CD4-positive, alpha-beta T cell treated with Interleukin-4 for 1 hour (primary cell): ENCODE results near the gene TSTD1.
A peak's percentile ranks its signal among the peaks of the same experiment; 100 is the strongest.
"Not testable (repeated sequence)": the region's sequence is repeated elsewhere in the genome, so short reads cannot be mapped to it uniquely, and the experiment has no call there.

Experiments
- DNase-seq, 2 donors: peaks; one replicate each; pipeline ENCODE4 v3.0.0-alpha.2; 2020 to 2022

The TSTD1 gene

DNA sequence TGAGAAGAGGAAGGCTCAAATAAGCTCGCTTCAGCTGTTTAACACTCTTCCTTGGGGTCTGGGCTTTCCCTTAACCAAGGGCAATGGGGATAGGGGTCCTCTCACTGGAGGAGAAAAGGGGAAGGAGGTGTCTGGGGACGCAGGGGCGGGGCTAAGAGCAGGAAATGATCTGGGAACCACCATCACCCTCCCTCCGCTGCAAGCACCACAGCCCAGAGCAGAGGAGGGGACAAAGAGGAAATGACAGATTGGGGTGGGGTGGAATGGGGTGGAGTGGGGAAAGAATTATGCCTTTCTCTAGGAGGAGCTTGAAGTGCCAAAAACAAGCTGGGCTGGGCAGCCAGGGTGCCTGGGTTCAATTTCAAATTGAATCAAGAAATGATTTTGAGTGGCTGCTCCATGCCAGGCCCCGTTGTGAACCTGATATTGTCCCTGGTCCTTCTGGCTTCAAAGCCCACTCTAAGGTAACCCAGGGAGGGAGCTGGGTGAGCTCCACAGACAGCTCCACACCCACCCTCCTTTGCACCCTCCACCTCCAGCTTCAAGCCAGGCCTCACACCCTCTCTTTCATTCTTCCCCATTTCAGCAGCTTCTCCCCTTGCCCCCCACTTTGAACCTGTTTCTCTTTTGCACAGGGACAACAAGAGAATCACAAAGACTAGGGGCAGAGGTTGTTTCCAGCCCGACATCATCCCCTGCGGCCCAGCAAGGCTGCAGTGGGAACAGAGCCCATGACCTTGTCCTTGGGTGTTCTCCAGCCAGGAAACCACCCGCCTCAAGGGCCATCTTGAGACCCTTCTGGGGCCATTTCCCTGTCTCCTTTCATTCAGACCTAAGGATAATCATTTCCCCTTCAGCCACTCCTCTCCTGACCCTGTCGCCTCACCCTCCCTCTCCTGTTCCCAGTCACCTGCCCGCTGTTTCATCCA lies 29.8 kb upstream of the TSTD1 start:
- DNase-seq: peak; percentile 93 to 94

DNA sequence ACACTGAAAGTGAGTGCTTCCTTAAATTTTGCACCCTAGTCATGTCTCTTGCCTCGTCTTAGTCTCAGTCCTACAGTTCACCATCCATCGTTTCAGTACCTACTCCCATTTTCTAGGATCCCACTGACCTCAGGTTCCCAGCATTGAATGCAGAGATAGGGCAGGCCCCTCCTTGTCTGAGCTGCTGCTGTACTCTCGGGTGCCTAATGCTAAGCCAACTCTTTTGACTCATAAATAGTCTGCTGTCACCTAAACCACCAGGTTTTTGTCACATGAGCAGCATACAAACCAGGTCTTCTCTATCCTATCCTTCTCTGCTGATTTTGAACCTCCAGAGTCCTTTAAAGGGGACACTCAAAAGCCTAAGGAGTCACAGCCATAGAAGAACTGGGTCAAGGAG lies 27.9 kb upstream of the TSTD1 start:
- peak in 1 of 2 donors; percentile 34 for DNase-seq

DNA sequence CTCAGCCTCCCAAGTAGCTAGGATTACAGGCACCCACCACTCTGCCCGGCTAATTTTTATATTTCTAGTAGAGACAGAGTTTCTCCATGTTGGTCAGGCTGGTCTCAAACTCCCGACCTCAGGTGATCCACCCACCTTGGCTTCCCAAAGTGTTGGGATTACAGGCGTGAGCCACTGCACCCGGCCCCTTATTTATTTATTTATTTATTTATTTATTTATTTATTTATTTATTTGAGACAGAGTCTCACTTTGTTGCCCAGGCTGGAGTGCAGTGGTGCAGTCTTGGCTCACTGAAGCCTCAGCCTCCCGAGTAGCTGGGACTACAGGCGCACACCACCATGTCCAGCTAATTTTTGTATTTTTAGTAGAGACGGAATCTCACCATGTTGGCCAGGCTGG lies 26.9 kb upstream of the TSTD1 start:
- not testable (repeated sequence) for DNase-seq

DNA sequence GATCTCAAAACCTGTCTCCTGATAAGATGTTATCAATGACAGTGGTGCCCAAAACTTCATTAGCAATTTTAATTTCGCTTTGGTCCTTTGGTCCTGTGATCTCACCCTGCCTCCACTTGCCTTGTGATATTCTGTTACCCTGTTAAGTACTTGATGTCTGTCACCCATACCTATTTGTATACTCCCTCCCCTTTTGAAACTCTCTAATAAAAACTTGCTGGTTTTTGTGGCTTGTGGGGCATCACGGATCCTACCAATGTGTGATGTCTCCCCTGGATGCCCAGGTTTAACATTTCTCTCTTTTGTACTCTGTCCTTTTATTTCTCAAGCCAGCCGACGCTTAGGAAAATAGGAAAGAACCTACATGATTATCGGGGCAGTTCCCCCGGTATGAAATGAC lies 25.2 kb upstream of the TSTD1 start:
- peak in 1 of 2 donors; percentile 31 for DNase-seq

DNA sequence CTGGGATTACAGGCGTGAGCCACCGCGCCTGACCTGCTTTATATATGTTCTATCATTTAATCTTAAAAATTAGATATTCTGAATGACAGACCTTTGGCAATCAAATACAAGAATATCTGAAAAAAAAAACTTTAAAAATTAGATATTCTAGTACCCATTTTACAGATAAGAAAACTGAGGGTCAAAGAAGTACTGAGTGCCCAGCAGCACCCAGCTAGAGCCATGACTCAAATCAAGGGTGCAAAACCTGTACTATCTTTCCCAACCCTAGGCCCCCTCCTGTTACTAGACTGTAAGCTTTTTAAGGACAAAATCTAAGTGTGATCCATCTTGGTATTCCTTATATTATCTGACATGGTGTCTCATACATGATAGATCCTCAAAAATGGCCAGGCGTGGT lies 22.7 kb upstream of the TSTD1 start:
- no peak for DNase-seq

DNA sequence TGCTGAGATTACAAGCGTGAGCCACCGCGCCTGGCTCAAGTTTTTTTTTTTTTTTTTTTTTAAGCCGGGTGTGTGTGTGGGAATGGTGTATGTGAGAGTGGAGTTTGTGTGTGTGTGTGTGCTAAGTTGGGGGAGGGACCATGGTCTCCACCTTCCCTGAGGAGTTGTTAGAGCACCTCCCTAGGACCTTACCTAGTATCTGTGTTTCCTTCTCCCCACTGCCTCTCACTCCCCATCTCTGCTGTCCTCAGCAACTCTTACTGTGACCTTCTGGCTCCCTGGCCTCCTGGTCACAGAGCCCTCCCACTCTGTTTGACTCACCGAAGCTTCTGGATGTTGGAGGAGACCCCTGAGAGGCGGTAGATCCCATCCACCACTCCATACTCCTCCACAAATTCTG lies 20.5 kb upstream of the TSTD1 start:
- no peak for DNase-seq

DNA sequence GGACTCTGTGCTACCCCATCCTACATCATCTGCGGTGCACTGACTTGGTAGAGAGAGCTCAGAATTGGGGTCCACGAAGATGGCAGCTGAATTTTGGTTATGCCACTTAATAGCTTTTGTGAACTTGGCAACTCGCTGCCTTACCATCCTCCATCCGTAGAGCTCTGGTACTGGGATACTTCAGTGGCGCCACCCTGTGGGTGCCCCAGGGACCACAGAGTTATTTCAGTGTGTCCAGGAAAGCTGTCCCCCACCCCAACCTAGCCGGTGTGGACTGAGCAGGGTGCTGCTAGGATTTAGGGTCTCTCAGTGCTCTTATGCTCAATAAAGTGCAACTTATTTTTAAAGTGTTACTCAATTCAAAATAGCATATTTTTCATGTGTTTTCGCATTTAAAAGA lies 16.0 kb upstream of the TSTD1 start:
- no peak for DNase-seq

DNA sequence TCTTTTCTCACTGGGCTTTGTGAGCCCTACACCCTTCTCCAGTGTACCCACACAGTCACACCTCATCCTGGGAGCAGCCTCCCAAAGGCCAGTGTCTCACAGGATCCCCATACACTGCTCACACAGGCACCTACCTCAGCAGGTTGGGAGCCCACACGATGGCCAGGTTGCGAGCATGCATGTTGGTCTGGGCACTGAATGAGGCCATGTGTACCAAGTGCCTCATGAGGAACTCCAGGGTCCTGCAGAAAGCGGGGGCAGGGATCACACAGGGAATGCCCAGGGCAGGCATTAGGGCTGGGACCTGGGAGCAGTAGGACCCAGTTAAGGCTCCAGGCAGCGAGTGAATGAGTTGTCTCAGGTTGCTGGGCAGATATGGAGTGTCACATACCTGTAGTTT lies 15.5 kb upstream of the TSTD1 start:
- DNase-seq: no peak

DNA sequence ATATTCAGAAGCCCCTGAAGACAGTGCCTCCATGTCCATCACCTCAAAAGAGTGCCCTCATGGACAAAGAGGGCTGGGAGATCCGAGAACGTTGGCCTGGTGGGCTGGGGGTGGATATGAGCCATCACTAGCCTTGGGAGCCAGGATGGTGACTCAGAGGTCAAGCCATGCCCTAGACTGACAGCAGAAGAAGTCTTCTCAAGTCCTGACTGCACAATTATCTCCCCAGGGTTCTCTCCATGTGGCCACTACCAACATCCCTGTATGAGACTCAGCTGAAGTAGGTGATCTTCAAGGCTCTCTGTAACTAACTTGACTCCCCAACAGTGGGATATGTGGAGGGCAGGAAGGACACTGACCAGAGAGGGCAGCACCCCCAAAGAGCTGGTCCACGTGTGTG lies 14.1 kb upstream of the TSTD1 start:
- no peak for DNase-seq

DNA sequence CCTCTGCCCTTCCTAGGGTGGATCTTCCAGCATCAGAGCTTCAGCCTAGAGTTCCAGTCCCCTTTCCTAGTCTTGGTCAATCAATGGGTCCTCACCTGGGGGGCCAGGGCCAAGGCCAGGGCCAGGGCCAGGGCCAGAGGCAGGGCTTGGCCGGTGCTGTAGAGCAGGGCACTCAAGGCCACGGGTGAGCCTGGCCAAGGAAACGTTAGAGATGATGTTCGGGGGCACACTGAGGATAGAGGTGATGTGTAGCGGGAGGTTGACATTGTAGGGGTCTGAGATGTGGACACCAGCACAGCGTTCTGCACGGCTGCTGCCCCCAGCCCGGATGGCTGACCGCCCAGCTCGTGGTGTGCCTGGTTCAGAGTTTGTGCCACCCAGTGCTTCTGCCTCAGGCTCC lies 12.5 kb upstream of the TSTD1 start:
- no peak for DNase-seq

DNA sequence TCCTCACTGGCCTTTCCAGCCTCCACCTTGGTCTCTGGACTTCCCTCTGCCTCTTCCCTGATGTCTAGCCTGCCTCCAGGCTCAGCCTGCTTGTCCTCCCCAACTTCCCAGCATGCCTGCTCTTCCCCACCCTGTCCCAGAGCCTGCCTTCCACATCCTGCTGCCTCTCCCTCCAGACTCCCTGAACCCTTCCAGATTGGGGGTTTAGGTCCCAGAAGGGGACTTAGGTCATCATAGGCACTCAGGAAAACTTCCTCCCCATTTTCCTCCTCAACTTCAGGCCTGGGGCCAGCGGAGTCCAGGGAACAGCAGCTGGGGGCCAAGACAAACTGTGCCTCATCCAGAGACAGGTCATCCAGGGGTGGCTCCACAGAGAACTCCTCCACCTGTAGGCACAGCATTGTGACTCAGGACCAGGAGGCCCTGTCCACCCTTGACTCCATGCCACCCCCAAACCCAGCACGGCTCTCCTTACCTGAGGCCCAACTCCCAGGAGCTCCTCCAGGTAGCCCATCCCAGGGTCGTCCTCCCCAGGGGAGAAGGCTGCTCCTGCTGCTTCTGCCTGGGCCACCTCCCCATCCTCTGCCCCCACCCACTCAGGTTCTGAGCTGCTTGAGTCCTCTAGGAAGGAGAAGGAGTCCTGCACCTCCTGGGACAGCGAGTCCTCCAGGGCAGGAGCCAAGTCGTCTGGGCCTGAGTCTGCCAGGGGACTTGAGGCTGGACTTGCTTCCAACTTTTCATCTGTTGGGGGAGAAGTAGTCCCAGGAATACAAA lies 10.4 kb upstream of the TSTD1 start:
- DNase-seq: no peak

DNA sequence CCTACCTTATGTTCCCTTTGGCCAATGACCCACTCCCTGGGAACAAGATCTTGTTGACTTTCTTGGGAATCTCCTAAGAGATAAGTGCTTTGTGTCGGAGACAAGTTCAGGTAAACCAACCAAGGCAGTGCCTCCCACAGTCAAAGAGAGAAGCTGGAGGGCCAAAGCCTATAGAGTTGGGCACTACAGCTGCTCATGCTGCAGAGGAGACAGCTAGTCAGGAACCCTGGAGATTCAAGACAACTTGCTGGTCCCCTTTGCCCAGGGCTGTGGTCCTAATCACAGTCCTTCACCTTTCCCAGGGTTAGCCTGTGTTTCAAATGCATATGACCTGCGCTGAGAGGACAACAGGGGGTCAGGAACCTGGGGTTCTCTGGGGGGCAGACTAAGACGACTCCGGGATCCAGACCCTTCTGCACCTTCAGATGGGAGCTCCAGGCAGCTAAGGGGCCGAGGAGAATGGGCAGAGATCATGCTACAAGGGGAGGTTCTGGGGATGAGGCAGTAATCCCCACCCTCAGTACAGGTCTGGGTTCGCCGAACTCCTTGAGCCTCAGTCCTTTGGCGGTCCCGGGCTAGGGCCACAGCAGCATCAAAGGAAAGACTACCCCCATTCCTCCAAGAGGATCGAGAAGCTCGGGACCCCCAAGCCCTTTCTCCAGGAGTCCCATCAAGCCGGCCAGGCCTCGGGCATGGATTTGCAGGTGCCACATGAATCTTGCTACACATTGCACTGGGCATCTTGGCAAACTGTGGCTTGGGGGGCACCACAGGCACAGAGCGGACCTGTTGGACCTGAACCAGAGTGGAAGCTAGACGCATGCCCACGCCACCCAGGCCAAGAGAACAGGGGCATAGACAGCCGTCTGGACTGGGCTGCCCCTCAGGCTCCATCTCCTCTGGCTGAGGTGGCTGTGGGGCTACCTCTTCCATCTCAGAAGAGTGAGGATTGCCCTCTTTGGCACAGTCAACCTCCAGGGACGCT lies 9.0 kb upstream of the TSTD1 start:
- DNase-seq: no peak

DNA sequence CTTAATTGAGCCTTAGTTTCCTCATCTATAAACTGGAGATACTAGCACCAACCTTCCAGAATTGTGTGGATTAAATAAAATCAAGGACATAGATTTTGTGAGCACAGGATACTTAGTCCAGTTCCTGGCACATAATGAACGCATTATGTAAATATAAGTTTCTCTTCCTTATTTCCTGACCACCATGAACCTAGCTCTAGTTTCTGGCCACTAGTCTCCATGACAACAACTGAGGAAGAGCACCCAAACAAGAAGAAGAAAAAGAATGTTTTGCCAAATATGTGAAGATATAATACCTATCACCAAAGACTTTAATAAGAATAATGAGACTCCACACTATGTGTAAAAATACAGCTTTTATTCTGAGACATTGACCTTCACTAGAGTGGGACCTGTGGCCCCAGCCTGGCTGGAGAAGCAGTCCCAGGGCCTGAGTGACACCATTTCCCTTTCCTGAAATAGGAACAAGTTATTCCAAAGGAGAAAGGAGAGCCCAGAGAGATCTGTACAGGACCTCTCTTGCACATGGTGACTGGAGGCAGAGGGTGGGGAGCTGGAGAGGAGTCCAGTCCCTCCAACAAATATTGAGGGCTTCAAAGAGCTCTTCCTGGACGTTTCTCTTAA lies 8.0 kb upstream of the TSTD1 start:
- DNase-seq: peak; percentile 42 to 53

DNA sequence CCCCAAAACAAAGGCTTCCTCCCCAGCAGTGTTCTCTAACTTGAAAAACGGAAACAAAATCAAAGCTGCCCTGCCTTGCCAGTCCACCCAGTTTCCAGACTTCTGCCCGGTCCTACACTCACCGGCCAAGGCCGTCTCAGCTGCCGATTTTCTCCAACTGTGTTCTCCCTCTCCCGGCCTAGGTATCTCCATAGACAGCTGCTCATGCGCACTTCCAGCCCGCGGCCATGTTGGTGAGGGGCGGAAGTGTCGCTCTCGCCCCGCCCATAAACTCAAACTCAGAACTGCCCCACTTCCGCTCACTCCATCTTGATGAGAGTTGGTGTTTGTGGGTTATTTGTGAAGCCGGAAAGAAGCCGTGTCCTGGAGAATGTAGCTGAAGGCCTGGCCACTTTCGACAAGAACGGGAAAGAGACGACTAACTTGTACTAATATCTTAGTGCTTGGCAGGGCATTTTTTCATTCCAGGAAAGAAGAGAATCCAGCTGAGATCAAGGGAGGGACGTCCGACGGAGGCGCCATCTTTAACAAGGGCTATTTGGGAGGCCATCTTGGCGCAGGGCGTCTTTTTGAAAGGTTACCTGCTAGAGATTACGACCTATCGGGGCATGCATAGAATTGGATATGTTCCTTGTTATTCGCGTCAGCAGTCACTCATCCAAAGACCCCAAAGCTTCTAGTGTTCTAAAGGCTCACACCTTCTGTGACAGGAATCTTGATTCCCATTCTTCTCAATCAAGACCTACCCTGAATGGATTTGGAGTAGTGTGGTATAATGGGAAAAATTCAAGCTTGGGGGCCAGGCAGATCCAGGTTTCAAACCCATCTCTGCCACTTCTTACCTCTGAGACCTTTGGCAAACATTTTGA lies 7.2 kb upstream of the TSTD1 start, which contains the start of gene USF1:
USF1 (minus strand) TSS at position 242 of the 869 bp plus-strand sequence. CDS start 2,702 bp downstream, outside the sequence.
- peak; percentile 95 to 96 for DNase-seq

DNA sequence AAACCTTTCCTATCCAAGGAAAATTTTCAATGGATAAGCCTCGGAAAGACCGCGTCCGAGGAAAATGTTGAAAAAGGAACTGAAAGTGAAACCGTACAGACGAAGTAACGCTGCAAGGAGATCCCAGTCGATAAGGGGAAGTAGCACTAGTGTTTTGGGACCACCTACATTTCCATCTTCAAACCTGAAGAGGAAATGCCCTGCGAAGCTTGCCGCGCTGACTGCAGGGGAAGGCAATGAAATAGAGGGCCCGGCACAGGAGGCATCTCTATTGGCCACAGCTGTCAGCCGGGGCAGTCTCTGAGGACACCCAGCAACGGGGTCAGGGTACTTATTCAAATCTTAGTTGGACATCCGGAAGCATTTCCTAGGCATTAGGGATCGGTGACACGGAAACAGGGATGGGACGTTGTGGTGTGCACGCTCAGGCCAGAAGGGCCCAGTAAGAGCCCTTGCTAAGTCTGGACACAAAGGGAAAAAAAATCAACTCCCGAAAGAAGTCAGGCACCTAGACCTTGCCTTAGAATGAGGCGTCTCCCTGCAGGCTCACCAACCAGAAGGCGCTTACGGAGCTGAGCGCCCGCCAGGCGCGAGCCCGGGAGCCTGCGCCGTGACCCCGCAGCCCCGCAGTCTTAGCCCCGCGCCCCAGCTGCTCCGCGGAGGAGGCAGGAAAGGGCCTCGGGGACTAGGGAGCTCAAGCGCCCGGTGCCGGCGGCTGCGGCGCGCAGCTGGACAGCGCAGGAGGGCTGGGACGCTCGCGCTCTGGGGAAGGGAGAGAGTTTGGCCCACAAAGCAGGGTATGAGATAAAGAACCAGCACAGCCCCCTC lies 6.4 kb upstream of the TSTD1 start:
- DNase-seq: peak; percentile 81 to 82

DNA sequence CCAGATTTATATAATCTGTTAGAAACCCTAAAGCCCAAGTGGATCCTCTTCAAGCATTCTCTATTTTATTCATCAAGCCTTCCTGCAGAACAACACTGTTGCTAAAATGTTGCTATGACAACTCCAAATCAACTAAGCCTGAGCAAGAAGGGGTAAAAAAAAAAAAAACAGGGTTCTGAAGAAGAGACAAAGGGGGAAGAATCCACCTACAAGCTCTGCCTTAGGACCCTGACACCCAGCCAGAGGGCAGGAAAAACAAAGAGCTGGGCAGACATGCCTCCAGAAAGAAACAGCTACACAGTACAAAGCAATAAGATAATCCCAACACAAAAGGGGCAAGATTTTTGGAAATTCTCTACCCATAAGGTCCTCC lies 5.8 kb upstream of the TSTD1 start:
- peak; percentile 67 to 76 for DNase-seq

DNA sequence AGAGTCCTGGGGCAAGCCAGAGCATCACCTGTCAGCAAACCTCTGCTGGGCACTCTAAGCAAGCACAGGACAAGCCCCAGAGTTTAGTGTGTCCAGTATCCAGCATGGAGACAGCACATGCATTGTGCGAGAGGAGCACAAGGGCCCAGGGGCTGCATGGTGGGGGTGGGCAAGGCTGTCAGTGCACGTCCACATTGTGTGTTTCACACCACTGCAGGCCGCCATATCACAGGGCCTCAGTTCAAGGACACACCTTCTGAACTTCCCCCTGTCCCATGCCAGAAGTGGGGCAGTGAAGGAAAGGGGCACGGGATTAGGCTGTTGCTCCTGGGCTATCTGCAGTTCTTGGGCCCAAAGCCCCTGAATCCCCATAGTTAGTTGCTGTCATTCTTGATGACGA lies 782 bp upstream of the TSTD1 start:
- DNase-seq: no peak

DNA sequence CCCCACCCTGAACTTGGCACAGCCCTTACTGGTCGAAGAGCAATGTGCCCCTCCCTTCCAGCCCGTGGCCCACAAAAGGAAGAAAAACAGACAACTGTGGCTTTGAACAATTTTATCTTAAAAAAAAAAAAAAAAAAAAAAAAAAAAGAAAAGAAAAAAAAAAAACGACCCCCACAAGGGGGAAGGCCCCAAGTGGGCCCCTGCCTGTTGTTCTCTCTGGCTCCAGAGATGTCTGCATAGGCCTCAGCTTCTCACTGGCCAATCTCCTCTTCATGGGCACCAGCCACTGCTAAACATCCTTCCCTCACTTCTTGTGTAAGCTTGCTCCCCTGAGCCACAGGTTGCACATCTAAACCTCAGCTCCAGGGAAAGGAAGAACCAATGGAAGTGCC lies 386 bp upstream of the TSTD1 start:
- no peak for DNase-seq

DNA sequence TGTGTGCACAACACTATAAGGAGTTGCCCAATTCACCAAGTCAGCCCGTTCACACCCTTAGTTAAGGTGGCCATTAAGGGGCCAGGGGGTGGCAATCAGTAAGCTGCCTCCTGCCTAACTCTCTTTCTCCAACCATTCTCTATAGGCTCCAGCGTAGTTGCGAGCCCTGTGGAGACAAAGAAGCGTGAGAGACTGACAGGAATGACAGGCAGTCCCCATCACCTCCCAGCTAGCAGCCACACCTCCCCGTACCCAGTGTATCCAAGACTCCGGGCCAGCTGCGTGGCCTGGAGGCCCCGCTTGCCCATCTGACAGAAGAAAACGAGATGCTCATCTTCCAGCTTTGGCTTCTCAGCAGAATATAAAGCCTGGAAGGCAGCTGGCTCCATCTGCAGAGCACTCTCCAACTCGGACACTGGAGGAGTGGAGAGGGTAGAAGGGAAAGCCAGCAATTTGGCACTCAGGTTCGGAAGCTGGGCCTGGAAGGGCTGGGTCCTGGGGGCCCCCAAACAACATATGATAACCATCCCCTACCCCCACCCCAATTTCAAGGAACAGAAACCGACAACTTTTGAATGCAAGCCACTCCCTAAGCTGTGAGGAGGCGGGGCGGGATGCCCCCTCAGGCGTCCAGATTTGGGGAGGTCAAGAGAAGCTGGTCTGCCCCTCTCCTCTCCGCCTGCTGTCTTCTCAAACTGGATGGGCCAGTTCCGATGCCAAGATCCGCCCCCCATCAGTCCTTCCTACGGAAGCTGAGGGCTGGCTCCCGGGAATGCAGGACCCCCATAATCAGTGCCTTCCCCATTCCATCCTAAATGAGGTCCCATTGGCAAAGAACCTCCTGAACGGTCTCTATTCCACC lies 872 bp downstream of the TSTD1 start:
- no peak for DNase-seq
